GM19193 (cell line): ENCODE data around the gene SMAD1.

Experiments
- POLR2A ChIP-seq: IDR thresholded peaks from 4 replicates; pipeline ENCODE4 v1.6.1; 2011; ENCODE audit not compliant: insufficient read depth, insufficient read length; ENCODE audit errors: extremely low read depth

The SMAD1 gene

DNA sequence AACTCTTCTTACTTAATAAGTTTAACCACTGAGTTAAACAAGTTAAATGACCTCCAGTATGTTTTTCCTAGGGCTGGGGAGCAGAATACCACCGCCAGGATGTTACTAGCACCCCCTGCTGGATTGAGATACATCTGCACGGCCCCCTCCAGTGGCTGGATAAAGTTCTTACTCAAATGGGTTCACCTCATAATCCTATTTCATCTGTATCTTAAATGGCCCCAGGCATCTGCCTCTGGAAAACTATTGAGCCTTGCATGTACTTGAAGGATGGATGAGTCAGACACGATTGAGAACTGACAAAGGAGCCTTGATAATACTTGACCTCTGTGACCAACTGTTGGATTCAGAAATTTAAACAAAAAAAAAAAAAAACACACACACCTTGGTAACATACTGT is 76.1 kb downstream of the SMAD1 start:
- no peak for TF ChIP-seq POLR2A

DNA sequence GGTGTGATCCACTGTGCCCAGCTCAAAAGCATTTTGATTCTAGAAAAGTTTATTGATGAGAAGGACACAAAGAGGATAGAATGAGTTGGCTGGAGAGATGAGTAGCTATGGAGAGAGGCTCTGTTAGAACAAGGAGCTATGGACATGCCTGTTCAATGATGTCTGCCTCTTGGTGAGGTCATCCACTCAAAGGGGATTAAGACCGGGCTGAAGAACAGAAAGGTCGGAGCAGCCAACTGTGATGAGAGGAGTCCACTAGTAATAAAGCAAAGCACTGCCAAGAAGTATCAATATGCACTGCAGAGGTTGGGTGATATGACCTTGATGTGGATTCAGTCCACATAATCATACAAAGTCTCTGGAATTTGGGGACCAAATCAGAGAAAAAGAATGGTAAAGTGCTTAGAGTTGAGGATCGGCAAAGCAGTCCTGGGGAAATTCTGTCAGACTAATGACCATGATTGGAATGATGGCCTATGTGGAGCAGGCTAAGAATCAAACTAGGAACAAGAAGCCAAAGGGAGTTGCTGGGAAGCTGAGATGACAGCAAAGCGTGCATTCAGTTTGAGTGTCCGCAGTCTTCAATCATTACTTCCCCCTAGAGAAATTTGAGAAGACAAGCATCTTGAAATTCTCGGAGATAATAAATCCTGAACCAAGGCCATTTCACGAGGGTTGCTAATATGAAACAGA is 81.8 kb downstream of the SMAD1 start:
- TF ChIP-seq POLR2A, result no peak

DNA sequence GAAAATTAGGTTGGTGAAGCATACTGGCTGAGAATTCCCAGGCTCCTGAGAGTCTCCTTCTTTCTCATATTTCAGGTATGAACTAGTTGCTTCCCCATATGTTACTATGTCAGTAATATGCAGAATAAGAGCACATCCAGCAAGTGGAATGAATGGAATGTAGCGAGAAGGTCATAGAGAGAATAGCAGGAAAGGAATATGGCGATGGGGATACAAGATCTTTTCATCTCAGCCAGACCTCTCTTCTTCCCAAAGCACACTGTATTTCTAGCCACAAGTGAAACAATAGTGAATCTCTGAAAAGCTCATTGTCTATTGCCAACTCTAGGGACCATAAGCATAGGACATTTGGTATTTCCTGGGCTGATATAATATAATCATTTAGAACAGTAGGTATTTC is 82.9 kb downstream of the SMAD1 start:
- TF ChIP-seq POLR2A, result no peak

DNA sequence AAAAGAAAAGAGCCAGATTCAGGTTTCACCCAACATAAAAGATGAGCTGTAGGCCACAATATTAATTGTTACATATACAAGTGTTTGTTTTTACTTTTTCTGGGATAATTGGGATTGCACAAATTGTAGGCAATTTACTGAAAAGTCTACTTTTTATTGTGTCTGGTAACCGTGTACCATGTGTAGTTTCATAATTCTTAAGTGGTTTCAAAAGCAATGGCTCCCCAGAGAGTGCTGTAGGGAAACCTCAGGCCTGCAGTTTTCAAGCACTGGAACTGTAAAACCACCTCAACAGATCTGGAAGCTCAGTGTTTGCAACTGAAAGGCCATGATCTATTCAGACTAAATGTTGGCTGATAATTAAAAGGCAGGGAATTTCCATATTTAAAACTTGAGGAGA is 83.7 kb downstream of the SMAD1 start:
- no peak for TF ChIP-seq POLR2A

DNA sequence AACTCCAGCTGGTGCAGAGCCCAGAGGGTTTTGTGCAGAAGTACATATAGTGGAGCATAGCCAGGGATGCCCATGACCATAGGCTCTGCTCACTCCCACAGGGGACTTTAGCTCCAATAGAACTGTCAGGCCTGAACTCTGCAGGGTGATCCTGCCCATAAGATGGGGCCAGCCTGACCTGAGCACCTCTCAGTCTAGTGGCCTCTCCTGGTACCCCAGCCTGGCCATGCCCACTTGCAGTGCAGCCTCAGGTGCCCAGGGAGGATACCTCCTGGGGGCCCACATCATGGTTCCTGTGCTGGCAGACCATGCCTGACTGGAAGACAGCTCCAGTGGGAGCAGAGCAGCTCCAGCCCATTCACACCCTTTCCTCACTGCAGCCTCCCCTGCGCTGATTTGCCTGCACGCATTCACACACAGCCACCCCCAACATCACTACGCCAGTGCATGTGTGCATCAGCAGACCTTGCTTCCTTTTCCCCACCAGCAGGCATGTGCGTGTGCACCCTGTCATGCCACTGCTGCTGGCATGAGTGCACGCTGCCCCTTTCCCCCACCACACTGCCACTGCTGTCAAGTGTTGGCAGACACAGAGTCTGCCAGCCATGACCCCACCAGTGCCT is 84.5 kb downstream of the SMAD1 start:
- no peak for TF ChIP-seq POLR2A

DNA sequence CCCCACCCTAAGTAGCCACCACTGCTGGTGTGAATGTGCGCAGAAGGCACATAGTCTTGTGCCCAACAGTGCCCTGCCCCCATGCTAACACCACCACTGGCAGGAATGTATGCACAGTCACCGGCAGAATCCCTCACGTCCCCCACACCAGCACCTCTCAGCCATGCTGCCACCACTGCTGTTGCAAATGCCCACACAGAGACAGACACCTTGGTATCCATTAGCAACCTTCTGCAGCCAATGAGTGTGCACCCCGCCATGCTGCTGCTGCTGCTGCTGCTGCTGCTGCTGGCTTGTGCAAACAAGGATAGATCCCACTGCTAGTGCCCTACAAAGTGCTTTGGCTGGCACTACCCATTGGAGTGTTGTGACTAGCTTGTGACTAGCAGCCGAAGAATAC is 85.1 kb downstream of the SMAD1 start:
- no peak for TF ChIP-seq POLR2A

DNA sequence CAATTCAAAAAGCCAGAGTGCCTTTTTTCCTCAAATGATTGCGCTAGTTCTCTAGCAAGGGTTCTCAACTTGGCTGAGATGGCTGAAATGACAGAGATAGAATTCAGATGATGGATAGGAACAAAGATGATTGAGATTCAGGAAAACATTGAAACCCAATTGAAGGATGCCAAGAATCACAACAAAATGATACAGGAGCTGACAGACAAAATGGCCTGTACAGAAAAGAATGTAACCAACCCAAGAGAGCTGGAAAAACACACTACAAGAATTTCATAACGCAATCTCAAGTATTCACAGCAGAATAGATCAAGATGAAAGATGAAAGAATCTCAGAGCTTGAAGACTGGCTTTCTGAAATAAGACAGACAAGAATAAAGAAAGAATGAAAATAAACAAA is 85.9 kb downstream of the SMAD1 start:
- TF ChIP-seq POLR2A, result no peak

DNA sequence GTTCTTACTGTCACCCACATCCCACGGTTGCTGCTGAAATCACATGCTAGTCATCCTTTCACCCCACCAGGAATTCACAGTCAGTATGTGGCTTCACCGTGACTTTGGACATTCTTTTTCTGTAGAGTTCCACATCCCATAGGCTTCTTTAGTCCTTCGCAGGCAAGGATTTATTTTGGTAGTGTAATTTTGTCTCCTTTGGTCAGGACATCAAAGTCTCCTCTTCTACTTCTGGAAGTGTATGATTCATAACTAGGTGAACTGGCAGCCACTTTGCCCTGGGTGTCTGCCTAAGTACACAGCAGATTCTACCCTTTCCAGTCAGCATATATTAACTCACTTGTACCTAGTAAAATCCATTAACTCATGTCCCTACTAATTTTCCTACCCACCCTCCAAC is 99.3 kb downstream of the SMAD1 start:
- no peak for TF ChIP-seq POLR2A

DNA sequence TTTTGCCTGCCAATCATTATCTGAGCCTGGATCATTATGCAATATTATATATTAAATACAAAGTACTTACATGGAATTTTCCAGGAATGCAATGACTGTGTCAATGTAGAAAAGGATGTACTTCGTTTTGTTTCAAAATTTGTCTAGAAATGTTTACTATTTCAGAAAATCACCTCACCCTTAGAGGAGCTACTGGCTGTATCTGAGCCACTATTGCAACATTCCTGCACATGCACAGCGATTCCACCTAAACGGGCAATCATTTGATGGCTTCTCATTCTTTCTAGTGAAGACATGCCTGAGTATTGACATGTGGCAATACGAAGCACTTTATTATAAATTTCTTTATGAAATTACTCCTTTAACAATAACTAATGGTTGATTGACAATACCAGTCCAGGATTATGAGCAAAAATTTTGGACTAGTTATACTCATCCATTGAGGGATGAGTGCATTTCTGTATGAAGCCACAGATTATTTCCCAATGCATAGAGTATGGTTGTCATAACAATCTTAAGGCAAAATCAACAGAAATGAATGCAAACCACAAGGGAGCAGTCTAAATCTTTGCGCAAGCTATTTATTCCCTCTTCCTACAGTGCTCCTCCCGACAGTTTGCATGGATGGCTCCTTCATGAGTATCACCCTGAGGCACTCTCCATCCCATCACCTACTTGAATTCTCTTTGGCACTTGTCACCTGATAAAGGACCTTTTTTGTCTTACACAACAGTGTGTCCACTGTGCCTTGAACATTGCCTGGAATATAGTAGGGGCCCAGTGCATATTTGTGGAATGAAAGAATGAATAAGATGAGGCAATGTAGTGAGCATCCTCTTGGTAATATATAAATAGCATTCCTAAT is 101.8 kb downstream of the SMAD1 start:
- TF ChIP-seq POLR2A, result no peak

DNA sequence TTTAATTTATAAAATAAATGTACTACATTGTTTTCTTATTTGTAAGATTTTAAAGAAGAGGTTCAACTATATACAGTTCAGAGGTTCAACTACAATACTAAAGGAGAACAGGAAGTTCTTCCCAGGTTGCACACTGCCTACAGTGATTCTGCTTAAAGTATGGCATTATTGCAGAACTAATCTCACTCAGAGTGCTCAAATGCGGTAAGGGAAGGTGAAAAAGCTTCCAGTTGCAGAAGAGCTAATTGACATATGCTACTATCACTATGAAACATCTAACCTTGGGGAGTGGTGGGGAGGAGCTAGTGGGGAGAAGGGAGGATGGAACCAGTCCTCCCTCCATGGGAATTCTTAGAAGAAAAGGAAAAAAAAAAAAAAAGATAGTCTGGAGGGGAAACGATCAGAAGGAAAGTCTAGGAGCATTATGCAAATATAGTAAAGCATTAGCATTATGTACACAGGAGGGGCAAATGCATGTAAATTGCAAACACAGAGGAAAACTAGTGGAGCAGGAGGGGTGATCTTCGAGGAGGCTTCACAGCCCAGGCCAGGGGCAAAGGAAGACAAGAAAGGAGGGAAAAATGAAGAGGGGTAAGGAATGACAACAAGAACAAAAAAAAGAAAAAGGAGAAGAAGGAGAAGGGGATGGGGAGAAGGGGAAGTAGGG is 105.6 kb downstream of the SMAD1 start:
- no peak for TF ChIP-seq POLR2A

DNA sequence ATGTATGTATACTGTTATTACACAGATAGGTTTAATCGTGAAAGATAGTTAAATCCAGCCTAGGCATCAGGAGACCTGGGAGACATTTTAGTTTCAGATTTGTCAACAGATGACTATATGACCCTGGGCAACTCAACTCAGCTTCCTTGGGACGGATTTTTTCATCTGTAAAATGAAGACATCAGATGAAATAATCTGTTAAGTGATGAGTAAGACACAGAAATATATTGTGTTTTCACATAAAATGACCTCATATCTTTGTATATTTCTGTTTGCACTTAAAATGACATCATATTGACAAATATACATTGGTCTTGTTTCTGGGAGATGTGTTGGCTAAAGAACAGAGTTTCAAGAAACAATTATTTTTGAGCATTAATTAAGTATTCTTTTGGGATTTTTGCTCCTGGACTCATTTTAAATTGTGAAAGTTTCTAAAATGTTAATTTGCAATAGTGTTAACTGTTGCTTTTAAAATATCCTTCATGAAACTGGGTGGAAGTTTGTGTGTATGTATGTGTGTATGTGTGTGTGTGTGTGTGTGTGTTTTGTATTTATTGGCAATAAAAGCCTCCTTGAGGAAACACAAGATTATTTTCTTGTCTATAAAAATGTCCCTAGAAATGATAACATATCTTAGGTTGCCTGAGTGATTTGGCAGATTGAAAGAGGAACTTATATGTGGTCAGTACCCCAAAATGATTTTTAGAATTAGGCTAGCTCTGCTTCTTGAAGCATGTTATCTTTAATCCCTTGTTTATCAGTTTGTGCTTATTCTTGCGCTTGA is 108.5 kb downstream of the SMAD1 start:
- TF ChIP-seq POLR2A, result no peak

DNA sequence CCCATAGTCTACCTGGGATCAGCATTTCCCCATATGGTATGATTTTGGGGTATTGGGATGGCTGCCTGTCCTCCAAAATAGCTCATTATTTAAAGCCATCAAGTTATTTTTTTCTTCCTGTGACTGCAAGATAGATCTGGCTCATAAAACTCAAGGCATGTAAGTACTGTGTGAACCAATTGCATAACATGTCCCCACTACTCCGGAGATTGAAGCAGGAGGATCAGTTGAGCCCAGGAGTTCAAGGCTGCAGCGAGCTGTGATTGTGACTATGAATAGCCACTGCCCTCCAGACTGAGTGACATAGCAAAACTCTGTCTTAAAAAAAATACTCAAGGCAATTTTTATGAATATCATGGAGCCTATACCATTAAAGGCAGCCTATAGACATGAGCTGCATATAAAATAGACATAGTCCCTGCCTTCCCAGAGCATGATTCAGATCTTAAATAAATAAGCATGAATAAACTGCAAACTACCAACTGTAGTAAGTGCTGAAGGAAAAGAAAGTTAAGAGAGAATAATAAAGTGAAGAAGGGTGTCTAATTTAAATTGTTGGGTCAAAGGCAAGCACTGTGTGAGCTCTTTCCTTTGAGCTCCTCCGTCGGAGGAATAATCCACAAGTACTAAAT is 120.6 kb downstream of the SMAD1 start:
- no peak for TF ChIP-seq POLR2A

DNA sequence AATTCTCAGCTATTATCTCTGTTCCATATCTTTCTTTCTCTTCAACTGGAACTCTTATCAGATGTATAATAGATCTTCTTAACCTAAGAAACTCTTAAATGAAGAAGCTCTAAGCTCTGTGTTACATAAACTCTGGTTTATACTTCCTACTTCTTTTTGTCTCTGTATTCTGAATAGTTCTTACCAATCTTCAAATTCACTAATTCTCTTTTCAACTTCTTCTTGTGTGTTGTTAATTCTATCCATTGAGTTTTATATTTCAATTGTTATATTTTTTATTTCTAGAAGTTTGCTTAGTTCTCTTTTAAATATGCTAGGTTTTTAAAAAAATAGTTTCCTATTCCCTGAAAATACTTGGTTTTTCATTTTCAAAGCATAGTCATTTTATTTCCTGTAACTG is 124.3 kb downstream of the SMAD1 start:
- TF ChIP-seq POLR2A, result no peak
